GM12891 (cell line): ENCODE results near the gene LHX8.

Experiments used
- POLR2A ChIP-seq: IDR thresholded peaks from 2 replicates; pipeline ENCODE4 v1.6.1; 2011; ENCODE audit warnings: low read depth, low read length, control low read depth
- POLR2AphosphoS5 ChIP-seq: IDR thresholded peaks from 2 replicates; pipeline ENCODE4 v1.6.1; 2011; ENCODE audit warnings: low read depth, low read length, control low read depth
- SPI1 ChIP-seq: IDR thresholded peaks from 2 replicates; pipeline ENCODE4 v1.6.1; 2011; ENCODE audit warnings: low read depth, low read length, control low read depth
- TAF1 ChIP-seq: IDR thresholded peaks from 2 replicates; pipeline ENCODE4 v1.6.1; 2011; ENCODE audit warnings: low read depth, low read length, control low read depth

GRCh38 chr1:75171876-75172275 is 37.7 kb downstream of the LHX8 start:
- TF ChIP-seq POLR2AphosphoS5 (no peak), POLR2A (no peak), TAF1 (no peak), SPI1 (no peak)
